Activated naive CD4-positive, alpha-beta T cell treated with anti-CD3 and anti-CD28 coated beads, Interleukin-2, amount 50 U/mL, for 16 hours (primary cell): Measurements from ENCODE around the gene FXYD3.

ENCODE experiments used
- DNase-seq: peaks from one replicate; pipeline ENCODE4 v3.0.0-alpha.2; 2020

Gene FXYD3

GRCh38 chr19:35107545-35107944, 8.1 kb upstream of the FXYD3 start:
- DNase-seq, result no peak

GRCh38 chr19:35108730-35109129, 6.9 kb upstream of the FXYD3 start:
- no peak for DNase-seq

- no peak for DNase-seq
These were observed 6.1 kb upstream of the FXYD3 start for GRCh38 chr19:35109395-35110112.

- DNase-seq, result no peak
These were observed 4.6 kb upstream of the FXYD3 start for GRCh38 chr19:35110974-35111373.

- DNase-seq, result no peak
These were observed 2.5 kb upstream of the FXYD3 start for GRCh38 chr19:35112995-35113688.

GRCh38 chr19:35114353-35115176, 1.1 kb upstream of the FXYD3 start:
- DNase-seq, result peak; percentile 73

- DNase-seq, result no peak
These were observed 614 bp downstream of the FXYD3 start for GRCh38 chr19:35116072-35116801.

- no peak for DNase-seq
These were observed 1.5 kb downstream of the FXYD3 start for GRCh38 chr19:35117116-35117515.

- DNase-seq, result no peak
These were observed 2.2 kb downstream of the FXYD3 start for GRCh38 chr19:35117799-35118198.

- no peak for DNase-seq
These were observed 2.8 kb downstream of the FXYD3 start for GRCh38 chr19:35118268-35119020.

- no peak for DNase-seq
These were observed 3.5 kb downstream of the FXYD3 start for GRCh38 chr19:35119091-35119490.

GRCh38 chr19:35119578-35120155, 4.0 kb downstream of the FXYD3 start:
- DNase-seq, result no peak

- no peak for DNase-seq
These were observed 4.9 kb downstream of the FXYD3 start for GRCh38 chr19:35120492-35120891.

GRCh38 chr19:35120898-35121297, 5.3 kb downstream of the FXYD3 start:
- no peak for DNase-seq

- no peak for DNase-seq
These were observed 7.3 kb downstream of the FXYD3 start for GRCh38 chr19:35122687-35123551.

- DNase-seq, result no peak
These were observed 8.0 kb downstream of the FXYD3 start for GRCh38 chr19:35123573-35123972.

- peak; percentile 89 for DNase-seq
These were observed 8.8 kb downstream of the FXYD3 start for GRCh38 chr19:35124098-35125060.

GRCh38 chr19:35125270-35125717, 9.7 kb downstream of the FXYD3 start:
- DNase-seq, result no peak
